Stimulated activated naive CD8-positive, alpha-beta T cell treated with anti-CD3 and anti-CD28 coated beads, Interleukin-15, Interleukin-2, amounts not matched to agents 100 ng/mL and 50 ng/mL, for 24 hours (primary cell): ENCODE results near the gene FAM229A.
A peak's percentile ranks its signal among the peaks of the same experiment; 100 is the strongest.

ENCODE experiments used
- H3K27ac Mint-ChIP-seq: one replicate; pipeline ENCODE4 v1.8.0; 2021; ENCODE audit warnings: mild to moderate bottlenecking, mixed read lengths
- H3K27me3 Mint-ChIP-seq: one replicate; pipeline ENCODE4 v1.8.0; 2021; ENCODE audit warnings: mixed read lengths
- H3K36me3 Mint-ChIP-seq: one replicate; pipeline ENCODE4 v1.8.0; 2021; ENCODE audit warnings: low read depth, mixed read lengths
- H3K4me1 Mint-ChIP-seq: one replicate; pipeline ENCODE4 v1.8.0; 2021; ENCODE audit warnings: low read depth, mixed read lengths
- H3K4me3 Mint-ChIP-seq: one replicate; pipeline ENCODE4 v1.8.0; 2021; ENCODE audit warnings: mild to moderate bottlenecking, mixed read lengths
- H3K9me3 Mint-ChIP-seq: one replicate; pipeline ENCODE4 v1.8.0; 2021; ENCODE audit warnings: mixed read lengths

The FAM229A gene

DNA sequence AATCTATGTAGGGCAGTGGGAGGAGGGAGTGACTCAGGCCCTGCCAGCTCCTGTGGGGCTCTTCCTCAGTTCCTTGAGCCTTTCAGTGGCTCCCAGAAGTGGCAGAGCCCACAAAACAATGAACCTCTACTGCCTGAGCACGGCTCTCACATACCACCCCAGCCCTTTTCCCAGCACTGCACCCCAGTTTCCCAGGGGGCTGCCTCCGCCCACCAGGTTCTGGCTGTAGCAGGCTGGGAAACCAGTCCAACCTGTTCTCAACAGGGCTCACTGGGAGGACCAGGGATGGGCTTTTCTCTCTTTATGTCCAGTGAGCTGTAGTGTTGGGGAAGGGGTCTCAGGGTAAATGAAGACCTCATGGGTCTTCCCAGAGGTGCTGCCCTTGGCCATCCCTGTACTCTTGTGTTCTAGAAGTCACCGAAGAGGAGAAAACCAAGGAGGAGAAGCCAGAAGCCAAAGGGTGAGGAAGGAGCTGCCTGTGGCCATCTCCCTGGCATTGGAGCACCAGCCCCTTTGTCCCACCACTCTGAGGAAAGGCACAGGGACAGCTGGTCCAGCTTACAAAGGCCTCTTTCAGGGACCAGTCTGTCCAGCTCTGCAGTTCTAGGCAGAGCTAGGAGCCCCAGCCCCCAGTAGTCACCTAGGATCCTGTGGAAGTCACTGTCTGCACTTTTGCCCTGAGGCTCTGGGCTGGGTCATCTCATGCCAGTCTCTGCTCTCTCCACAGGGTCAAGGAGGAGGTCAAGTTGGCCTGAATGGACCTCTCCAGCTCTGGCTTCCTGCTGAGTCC, 29.8 kb downstream of the FAM229A start:
- H3K27ac Mint-ChIP-seq, result no peak overlapping the region
- no peaks in the 10 kb centered on the region for H3K9me3 Mint-ChIP-seq
- H3K4me3 Mint-ChIP-seq, result no peak overlapping the region
- peaks cover 58% of the 10 kb centered on the region for H3K36me3 Mint-ChIP-seq
- H3K27me3 Mint-ChIP-seq, result no peaks in the 10 kb centered on the region
- peaks cover 28% of the 10 kb centered on the region for H3K4me1 Mint-ChIP-seq

DNA sequence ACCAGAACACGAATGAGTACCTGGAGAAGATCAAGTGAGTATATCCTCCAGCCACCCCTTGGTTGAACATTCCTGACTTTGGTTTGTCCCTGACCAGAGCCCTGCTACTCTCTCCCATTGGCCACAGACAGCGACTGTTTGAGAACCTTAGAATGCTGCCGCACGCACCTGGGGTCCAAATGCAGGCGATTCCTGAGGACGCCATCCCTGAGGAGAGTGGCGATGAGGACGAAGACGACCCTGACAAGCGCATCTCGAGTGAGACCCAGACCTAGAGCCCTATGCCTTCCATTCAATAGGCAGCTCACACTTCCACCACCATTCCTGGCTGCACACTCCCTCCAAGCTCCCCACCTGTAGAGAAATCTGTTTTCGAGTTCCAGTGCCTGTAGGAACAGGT, 30.7 kb downstream of the FAM229A start:
- no peak overlapping the region for H3K4me3 Mint-ChIP-seq
- H3K4me1 Mint-ChIP-seq, result peaks cover 19% of the 10 kb centered on the region
- peaks cover 63% of the 10 kb centered on the region for H3K36me3 Mint-ChIP-seq
- no peaks in the 10 kb centered on the region for H3K9me3 Mint-ChIP-seq
- H3K27me3 Mint-ChIP-seq, result no peaks in the 10 kb centered on the region
- H3K27ac Mint-ChIP-seq, result no peak overlapping the region

DNA sequence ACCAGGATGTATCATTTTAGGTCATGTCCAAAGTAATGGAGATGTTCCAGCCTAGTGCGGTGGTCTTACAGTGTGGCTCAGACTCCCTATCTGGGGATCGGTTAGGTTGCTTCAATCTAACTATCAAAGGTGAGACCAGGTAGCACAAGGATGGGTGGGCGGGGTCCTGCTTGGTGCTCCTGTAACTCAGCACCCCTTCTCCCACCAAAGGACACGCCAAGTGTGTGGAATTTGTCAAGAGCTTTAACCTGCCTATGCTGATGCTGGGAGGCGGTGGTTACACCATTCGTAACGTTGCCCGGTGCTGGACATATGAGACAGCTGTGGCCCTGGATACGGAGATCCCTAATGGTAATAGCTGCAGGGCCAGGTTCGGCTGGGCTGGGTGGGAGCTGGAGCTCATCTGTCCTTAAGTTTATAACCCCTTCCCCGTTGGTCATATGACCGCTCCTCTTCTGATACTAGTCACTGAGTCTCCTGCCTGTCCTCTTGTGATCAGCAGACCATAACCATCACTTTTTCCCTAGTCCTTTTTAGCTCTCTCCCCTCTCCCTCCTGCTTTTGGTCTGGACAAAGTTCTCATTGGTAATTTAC, 31.6 kb downstream of the FAM229A start:
- Mint-ChIP-seq H3K9me3 (no peaks in the 10 kb centered on the region), H3K36me3 (peaks cover 65% of the 10 kb centered on the region), H3K27me3 (no peaks in the 10 kb centered on the region), H3K27ac (no peak overlapping the region), H3K4me1 (peaks cover 19% of the 10 kb centered on the region), H3K4me3 (no peak overlapping the region)

DNA sequence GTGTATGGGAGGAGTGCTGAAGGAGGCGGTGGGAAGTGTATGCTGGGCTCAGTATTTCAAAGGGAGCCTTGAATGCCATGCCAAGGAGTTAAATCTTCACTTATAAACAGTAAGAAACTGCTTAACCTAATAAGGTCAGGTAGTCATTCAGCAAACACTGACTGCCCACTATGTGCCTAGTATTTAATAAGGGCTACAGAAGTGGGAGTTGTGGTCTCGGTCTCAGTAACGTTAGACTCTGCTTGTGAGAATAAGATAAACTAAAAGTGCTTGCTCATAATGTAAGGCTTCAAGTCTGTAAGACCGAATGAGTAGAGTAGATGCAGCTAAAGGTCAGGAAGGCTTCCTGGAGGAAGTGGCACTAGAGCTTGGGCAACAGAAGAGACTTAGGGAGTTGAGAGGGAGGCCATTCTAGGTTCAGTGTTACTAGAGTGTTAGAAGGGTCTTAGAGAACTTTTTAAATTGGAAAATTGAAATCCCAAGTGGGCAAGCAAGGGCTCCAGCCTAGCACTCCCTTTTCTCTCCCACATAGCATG, 32.3 kb downstream of the FAM229A start:
- Mint-ChIP-seq H3K27ac (peak overlapping the region; percentile 34), H3K4me1 (peaks cover 18% of the 10 kb centered on the region), H3K9me3 (no peaks in the 10 kb centered on the region), H3K36me3 (peaks cover 71% of the 10 kb centered on the region), H3K27me3 (no peaks in the 10 kb centered on the region), H3K4me3 (no peak overlapping the region)

DNA sequence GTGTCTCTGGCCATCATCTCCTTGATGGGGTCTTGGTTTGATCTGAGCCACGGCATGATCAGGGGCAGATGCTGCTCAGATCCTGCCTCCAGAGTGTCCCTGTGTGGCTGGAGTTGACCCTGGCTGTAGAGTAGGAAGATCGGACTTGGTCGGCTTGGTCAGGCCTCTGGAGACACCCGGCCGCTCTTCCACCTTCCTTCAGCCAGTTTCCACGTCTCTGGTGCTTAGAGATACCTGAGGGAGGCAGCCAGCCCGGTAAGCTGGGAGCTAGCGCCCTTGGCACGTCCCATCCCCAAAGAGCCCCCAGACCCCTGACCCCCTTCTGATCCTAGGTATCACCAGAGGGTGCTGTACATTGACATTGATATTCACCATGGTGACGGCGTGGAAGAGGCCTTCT, 35.1 kb downstream of the FAM229A start:
- Mint-ChIP-seq H3K4me1 (peaks cover 21% of the 10 kb centered on the region), H3K36me3 (peaks cover 70% of the 10 kb centered on the region), H3K27ac (no peak overlapping the region), H3K4me3 (no peak overlapping the region), H3K9me3 (no peaks in the 10 kb centered on the region), H3K27me3 (no peaks in the 10 kb centered on the region)

DNA sequence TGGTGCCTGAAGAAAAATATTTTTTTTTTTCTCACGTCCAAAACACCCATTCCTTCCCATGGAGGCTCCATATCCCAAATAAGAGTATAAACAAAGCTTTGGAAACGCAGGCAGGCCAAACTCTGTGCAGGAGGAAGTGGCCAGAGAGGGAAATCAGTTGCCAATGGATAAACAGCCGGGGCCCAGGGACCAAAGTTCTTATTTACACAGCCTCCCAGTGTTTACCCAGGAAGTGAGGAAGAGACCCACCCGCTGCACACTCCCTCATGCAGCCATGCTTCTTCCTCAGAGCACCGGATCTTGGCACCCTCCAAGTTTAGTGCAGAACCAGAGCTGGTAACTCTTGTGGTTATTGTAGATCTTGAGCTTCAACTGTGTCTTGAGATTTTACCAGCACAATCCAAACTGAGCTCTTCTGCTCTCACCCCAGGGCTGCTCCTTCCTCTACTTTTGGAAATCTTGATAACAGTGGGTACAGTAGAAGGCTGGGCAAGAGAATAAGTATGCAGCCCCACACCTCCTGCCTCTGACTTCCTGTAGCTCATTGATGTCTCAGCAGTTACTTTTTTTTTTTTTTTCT, 40.5 kb downstream of the FAM229A start:
- Mint-ChIP-seq H3K4me1 (peaks cover 41% of the 10 kb centered on the region), H3K27ac (peak overlapping the region; percentile 74)

DNA sequence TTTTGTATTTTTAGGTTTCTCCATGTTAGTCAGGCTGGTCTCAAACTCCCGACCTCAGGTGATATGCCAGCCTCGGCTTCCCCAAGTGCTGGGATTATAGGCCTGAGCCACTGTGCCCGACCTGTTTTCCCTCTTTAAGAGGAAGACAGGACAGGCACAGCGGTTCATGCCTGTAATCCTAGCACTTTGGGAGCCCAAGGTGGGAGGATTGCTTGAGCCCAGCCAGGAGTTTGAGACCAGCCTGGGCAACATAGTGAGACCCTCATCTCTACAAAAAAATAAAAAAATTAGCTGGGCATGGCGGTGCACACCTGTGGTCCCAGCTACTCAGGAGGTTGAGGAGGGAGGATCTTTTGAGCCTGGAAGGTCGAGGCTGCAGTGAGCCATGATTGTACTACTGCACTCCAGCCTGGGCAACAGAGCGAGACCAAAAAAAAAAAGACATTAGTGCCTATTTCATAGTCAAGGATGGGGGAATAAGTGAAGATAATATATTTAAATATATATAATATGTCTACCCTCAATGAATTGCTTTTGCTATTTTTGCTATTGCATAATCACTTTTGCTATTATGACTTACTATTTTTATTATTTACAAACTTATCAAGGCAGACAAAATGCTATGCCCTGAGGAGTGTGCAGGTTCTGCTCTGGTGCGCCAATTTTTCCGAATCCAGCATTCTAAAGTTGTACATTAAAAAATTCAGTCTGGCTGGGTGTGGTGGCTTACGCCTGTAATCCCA, 44.0 kb downstream of the FAM229A start:
- Mint-ChIP-seq H3K4me3 (no peak overlapping the region), H3K4me1 (peaks cover 47% of the 10 kb centered on the region), H3K27ac (no peak overlapping the region)

More for the DNA sequence above, 40.5 kb downstream of the FAM229A start:
- Mint-ChIP-seq H3K9me3 (no peaks in the 10 kb centered on the region), H3K27me3 (no peaks in the 10 kb centered on the region), H3K36me3 (peaks cover 48% of the 10 kb centered on the region), H3K4me3 (no peak overlapping the region)

DNA sequence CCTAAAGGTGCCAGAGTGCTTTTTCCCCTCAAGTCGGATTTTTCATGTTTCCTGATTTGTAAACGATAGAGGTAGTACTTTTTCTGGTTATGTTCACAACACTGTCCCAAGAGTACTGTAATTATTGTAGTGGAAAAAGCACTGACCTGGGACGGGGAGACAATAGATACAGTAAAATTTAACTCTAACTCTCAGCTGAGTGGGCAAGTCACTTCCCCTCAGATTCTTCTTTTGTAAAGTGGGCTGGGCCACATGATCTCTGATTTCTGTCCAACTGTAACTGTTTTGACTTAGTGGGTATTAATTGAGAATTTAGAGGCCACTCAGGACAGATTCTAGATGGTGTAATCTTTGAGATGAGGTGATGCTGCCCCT, 45.4 kb downstream of the FAM229A start:
- Mint-ChIP-seq H3K4me3 (no peak overlapping the region), H3K4me1 (peaks cover 39% of the 10 kb centered on the region), H3K36me3 (peaks cover 40% of the 10 kb centered on the region), H3K9me3 (no peaks in the 10 kb centered on the region), H3K27ac (peak overlapping the region; percentile 65), H3K27me3 (no peaks in the 10 kb centered on the region)

More for the DNA sequence above, 44.0 kb downstream of the FAM229A start:
- Mint-ChIP-seq H3K27me3 (no peaks in the 10 kb centered on the region), H3K9me3 (no peaks in the 10 kb centered on the region), H3K36me3 (peaks cover 48% of the 10 kb centered on the region)

DNA sequence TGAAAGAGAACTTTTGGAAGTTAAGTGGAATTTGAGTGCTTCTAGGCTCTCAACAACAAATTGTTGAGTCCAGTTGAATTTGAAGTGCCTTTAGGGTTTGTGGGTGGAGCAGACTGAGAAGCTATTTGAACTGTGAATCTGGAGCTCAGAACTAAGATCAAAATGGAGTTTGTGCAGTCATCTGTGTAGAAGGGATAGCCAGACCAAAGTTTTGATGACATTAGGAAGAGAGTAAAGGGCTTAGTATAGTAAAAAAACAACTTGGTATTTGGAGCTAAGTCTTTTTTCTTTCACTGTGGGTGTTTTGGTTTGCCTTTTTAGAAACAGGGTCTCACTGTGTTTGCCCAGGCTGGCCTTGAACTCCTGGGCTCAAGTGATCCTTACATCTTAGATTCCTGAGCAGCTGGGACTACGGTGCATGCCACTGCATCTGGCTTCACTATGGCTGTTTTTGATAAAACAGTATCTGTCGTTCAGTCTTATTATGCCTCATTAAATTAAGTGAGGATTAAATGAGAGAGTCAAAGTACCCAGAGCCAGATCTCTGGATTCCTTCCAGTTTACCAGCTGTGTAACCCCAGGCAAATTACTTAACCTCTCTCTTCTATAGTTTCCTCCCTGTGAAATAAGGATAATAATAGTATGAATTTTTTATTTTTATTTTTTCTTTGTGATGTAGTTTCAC, 50.4 kb downstream of the FAM229A start:
- H3K4me1 Mint-ChIP-seq, result peaks cover 68% of the 10 kb centered on the region
- H3K4me3 Mint-ChIP-seq, result no peak overlapping the region
- H3K27ac Mint-ChIP-seq, result peak overlapping the region; percentile 75

More for the DNA sequence above, 50.4 kb downstream of the FAM229A start:
- Mint-ChIP-seq H3K27me3 (no peaks in the 10 kb centered on the region), H3K9me3 (no peaks in the 10 kb centered on the region), H3K36me3 (peaks cover 38% of the 10 kb centered on the region)
